ENCODE data around the gene MRPL3. TPM values are rescaled to one million over a fixed set of nuclear protein-coding genes. Genes with fewer than 3 reads are reported as not detected.

Gene MRPL3
- total and polyA plus RNA-seq, 4 donors: 58.8 to 99.7 (median 72.6) TPM

- no peaks in the 10 kb centered on the region for H3K36me3 ChIP-seq (ENCODE audit: control insufficient read depth in 4 of 4, insufficient read depth in 4 of 4, low read length in 4 of 4)
- ATAC-seq (ENCODE audit: insufficient read depth, low FRiP score) (no peak), DNase-seq (no peak)
- H3K9ac ChIP-seq (ENCODE audit: insufficient read depth in 1 of 2, low read length in 2 of 2): no peak overlapping the region
- H3K4me1 ChIP-seq (ENCODE audit: control insufficient read depth in 5 of 5, insufficient read depth in 5 of 5, low read length in 5 of 5): no peaks in the 10 kb centered on the region
- 79 to 86% methylated on average over 3 of the region's 3 CpGs for WGBS, 2 donors
- no peak for TF ChIP-seq CTCF (IDR thresholded peaks at IDR 0.05; ENCODE audit: control extremely low read depth, extremely low read depth)
- H3K4me3 ChIP-seq: no peak overlapping the region
- no peak overlapping the region for H3K27ac ChIP-seq (ENCODE audit: low read depth in 1 of 2, low read length in 1 of 2)
- H3K27me3 ChIP-seq (ENCODE audit: control insufficient read depth in 3 of 3, insufficient read depth in 3 of 3, low read length in 2 of 3): no peaks in the 10 kb centered on the region
- H3K9me3 ChIP-seq (ENCODE audit: control insufficient read depth in 4 of 4, insufficient read depth in 3 of 4, low read length in 3 of 4): no peaks in the 10 kb centered on the region
Observed at GRCh38 chr3:131535131-131535530, 32.4 kb upstream of the MRPL3 start.

GRCh38 chr3:131532645-131533044, 29.9 kb upstream of the MRPL3 start:
- no peak for ATAC-seq (ENCODE audit: insufficient read depth, low FRiP score)
- Histone ChIP-seq H3K27ac (ENCODE audit: low read depth in 1 of 2, low read length in 1 of 2) (no peak overlapping the region), H3K36me3 (ENCODE audit: control insufficient read depth in 4 of 4, insufficient read depth in 4 of 4, low read length in 4 of 4) (no peaks in the 10 kb centered on the region), H3K27me3 (ENCODE audit: control insufficient read depth in 3 of 3, insufficient read depth in 3 of 3, low read length in 2 of 3) (peaks cover 0 to 5% (median 3%) of the 10 kb centered on the region in 3 donors), H3K4me3 (no peak overlapping the region), H3K9ac (ENCODE audit: insufficient read depth in 1 of 2, low read length in 2 of 2) (no peak overlapping the region), H3K9me3 (ENCODE audit: control insufficient read depth in 4 of 4, insufficient read depth in 3 of 4, low read length in 3 of 4) (no peaks in the 10 kb centered on the region), H3K4me1 (ENCODE audit: control insufficient read depth in 5 of 5, insufficient read depth in 5 of 5, low read length in 5 of 5) (no peaks in the 10 kb centered on the region)
- no peak for DNase-seq
- no peak for TF ChIP-seq CTCF (IDR thresholded peaks at IDR 0.05; ENCODE audit: control extremely low read depth, extremely low read depth)

- Histone ChIP-seq H3K4me3 (no peak overlapping the region), H3K27me3 (ENCODE audit: control insufficient read depth in 3 of 3, insufficient read depth in 3 of 3, low read length in 2 of 3) (peaks cover 0 to 5% (median 3%) of the 10 kb centered on the region in 3 donors), H3K9me3 (ENCODE audit: control insufficient read depth in 4 of 4, insufficient read depth in 3 of 4, low read length in 3 of 4) (no peaks in the 10 kb centered on the region), H3K27ac (ENCODE audit: low read depth in 1 of 2, low read length in 1 of 2) (no peak overlapping the region), H3K4me1 (ENCODE audit: control insufficient read depth in 5 of 5, insufficient read depth in 5 of 5, low read length in 5 of 5) (peaks cover 0 to 4% (median 0%) of the 10 kb centered on the region in 5 donors), H3K9ac (ENCODE audit: insufficient read depth in 1 of 2, low read length in 2 of 2) (no peak overlapping the region), H3K36me3 (ENCODE audit: control insufficient read depth in 4 of 4, insufficient read depth in 4 of 4, low read length in 4 of 4) (no peaks in the 10 kb centered on the region)
- TF ChIP-seq CTCF (IDR thresholded peaks at IDR 0.05; ENCODE audit: control extremely low read depth, extremely low read depth): no peak
- WGBS, 2 donors: 71 to 74% methylated on average over 1 of the region's 1 CpG
- no peak for ATAC-seq (ENCODE audit: insufficient read depth, low FRiP score)
- no peak for DNase-seq
Observed at GRCh38 chr3:131530843-131531242, 28.1 kb upstream of the MRPL3 start.

- ATAC-seq (ENCODE audit: insufficient read depth, low FRiP score) (no peak), DNase-seq (no peak)
- 89 to 97% methylated on average over 1 of the region's 1 CpG for WGBS, 2 donors
- no peak overlapping the region for H3K9ac ChIP-seq (ENCODE audit: insufficient read depth in 1 of 2, low read length in 2 of 2)
- no peak overlapping the region for H3K27ac ChIP-seq (ENCODE audit: low read depth in 1 of 2, low read length in 1 of 2)
- H3K9me3 ChIP-seq (ENCODE audit: control insufficient read depth in 4 of 4, insufficient read depth in 3 of 4, low read length in 3 of 4): no peaks in the 10 kb centered on the region
- peaks cover 0 to 4% (median 0%) of the 10 kb centered on the region in 5 donors for H3K4me1 ChIP-seq (ENCODE audit: control insufficient read depth in 5 of 5, insufficient read depth in 5 of 5, low read length in 5 of 5)
- H3K4me3 ChIP-seq: no peak overlapping the region
- TF ChIP-seq CTCF (IDR thresholded peaks at IDR 0.05; ENCODE audit: control extremely low read depth, extremely low read depth): no peak
- no peaks in the 10 kb centered on the region for H3K36me3 ChIP-seq (ENCODE audit: control insufficient read depth in 4 of 4, insufficient read depth in 4 of 4, low read length in 4 of 4)
- H3K27me3 ChIP-seq (ENCODE audit: control insufficient read depth in 3 of 3, insufficient read depth in 3 of 3, low read length in 2 of 3): peaks cover 0 to 5% (median 3%) of the 10 kb centered on the region in 3 donors
Observed at GRCh38 chr3:131530388-131530787, 27.6 kb upstream of the MRPL3 start.
